Activated CD8-positive, alpha-beta T cell treated with anti-CD3 and anti-CD28 coated beads, Interleukin-2, amount 10 ng/mL, durations not matched to agents 7 days and 5 days (primary cell): ENCODE results near the gene PDE4B. TPM values are rescaled to one million over a fixed set of nuclear protein-coding genes. Genes with fewer than 3 reads are reported as not detected.

Experiments
- ATAC-seq: fragments of 150-1000 bp; cut with Tn5 transposase; one replicate; pipeline ENCODE4 v1.10.0; 2021; ENCODE audit warnings: moderate library complexity
- CTCF ChIA-PET: fragments of 350-600 bp; sonication (Branson Sonifier 250); formaldehyde crosslinking; loops from one replicate; lab custom pipeline; 2021; ENCODE audit warnings: antibody characterized with exemption; lab: Charles Lee
- POLR2A ChIA-PET: fragments of 350-600 bp; sonication (Branson Sonifier 250); formaldehyde crosslinking; loops from one replicate; lab custom pipeline; 2021; ENCODE audit warnings: antibody characterized with exemption; lab: Charles Lee
- DNase-seq: peaks from one replicate; pipeline ENCODE4 v3.0.0-alpha.2; 2020
- H3K27ac Mint-ChIP-seq: one replicate; pipeline ENCODE4 v1.8.0; 2021; ENCODE audit warnings: mild to moderate bottlenecking, mixed read lengths
- H3K27me3 Mint-ChIP-seq: one replicate; pipeline ENCODE4 v1.8.0; 2021; ENCODE audit warnings: low read depth, mixed read lengths
- H3K36me3 Mint-ChIP-seq: one replicate; pipeline ENCODE4 v1.8.0; 2021; ENCODE audit warnings: low read depth, mixed read lengths
- H3K4me1 Mint-ChIP-seq: one replicate; pipeline ENCODE4 v1.8.0; 2021; ENCODE audit warnings: low read depth, mixed read lengths
- H3K4me3 Mint-ChIP-seq: one replicate; pipeline ENCODE4 v1.8.0; 2021; ENCODE audit warnings: mild to moderate bottlenecking, mixed read lengths
- H3K9me3 Mint-ChIP-seq: one replicate; pipeline ENCODE4 v1.8.0; 2022; ENCODE audit warnings: mixed read lengths; ENCODE audit not compliant: insufficient read depth
- total RNA-seq, 2 experiments: library from RNA; stranded (reverse); gene quantifications; one replicate each; pipeline ENCODE4 v1.2.3, GENCODE V29; 2021

PDE4B gene
- total RNA-seq, 2 experiments from 2014 or later: 21.4 to 24.3 TPM

DNA sequence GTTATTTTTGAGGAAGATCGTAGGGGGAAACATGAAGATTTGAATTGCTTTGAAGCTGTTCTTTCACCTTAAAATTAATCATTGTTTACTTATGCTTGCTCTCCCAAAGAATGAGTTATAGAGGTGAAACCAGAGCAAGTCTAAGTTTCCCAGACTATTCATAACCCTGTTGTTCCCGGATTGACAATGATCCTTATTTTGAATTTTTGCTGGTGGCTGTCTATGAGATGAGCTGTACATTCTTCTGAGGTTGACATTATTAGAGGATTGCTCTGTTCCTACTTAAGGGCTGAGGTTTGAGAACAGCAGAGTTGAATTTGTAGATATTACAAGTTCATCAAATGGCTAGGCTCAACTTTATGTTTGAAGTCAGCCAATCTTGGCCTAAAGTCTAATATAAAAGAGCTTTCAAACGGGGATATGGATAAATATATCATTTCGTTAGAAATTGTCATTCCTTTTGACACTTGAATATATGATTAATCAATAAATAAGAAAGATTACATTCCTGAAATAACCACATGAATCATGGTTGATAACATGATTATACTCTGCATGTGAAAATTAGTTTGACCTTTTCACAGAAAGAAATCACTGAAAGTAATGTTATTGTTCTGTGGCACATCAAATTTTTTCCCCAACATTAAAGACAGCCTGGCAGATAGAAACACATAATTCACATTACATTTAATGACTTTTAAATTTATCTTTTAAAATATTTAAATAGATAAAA, 19.1 kb upstream of the PDE4B start:
- POLR2A ChIA-PET: no interaction called here
- Mint-ChIP-seq H3K4me1 (no peaks in the 10 kb centered on the region), H3K36me3 (no peaks in the 10 kb centered on the region), H3K9me3 (no peaks in the 10 kb centered on the region), H3K4me3 (no peak overlapping the region), H3K27ac (no peak overlapping the region), H3K27me3 (peaks cover 16% of the 10 kb centered on the region)
- ATAC-seq: no peak
- CTCF ChIA-PET: no interaction called here
- no peak for DNase-seq

DNA sequence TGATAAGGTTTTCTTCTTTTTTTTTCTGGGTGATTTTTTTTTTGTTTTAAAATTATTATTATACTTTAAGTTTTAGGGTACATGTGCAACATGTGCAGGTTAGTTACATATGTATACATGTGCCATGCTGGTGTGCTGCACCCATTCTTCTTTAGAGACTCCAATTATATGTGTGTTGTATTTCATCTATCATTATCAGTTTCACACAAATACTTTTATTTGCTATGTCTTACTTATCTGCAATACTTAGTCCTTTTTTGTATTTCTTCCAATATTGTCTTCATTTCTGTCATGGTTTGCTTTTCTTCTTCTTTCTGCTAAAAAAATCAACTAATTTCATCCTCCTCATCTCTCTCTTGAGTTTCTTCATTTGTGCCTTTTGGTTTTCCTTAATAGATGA, 3.9 kb upstream of the PDE4B start:
- Mint-ChIP-seq H3K27me3 (peaks cover 42% of the 10 kb centered on the region), H3K4me1 (peaks cover 8% of the 10 kb centered on the region), H3K36me3 (no peaks in the 10 kb centered on the region), H3K27ac (no peak overlapping the region), H3K9me3 (peaks cover 5% of the 10 kb centered on the region), H3K4me3 (no peak overlapping the region)
- POLR2A ChIA-PET: no interaction called here
- ATAC-seq: no peak
- no peak for DNase-seq
- CTCF ChIA-PET: no interaction called here

DNA sequence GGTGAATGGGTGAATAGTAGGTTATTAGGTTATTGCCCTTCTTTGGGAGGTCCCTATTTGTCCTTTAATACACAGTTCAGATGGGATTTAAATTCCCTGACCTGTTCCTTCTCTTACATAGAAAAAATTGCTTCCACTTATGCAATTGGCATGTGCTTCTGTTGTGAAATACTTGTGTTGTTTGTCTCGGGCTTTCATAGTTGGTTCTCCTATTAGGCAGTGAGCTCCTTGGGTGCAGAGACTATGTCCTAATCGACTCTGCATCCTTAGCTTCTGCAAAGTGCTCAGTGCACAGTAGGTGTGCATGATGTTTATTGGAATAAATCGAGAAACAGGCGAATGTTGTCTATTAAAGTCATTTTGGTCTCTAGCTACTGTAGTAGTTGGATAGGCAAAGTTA, 1.3 kb upstream of the PDE4B start:
- H3K27ac Mint-ChIP-seq: no peak overlapping the region
- peaks cover 52% of the 10 kb centered on the region for H3K27me3 Mint-ChIP-seq
- no peak for ATAC-seq
- POLR2A ChIA-PET: no interaction called here
- H3K36me3 Mint-ChIP-seq: no peaks in the 10 kb centered on the region
- peaks cover 5% of the 10 kb centered on the region for H3K9me3 Mint-ChIP-seq
- CTCF ChIA-PET: no interaction called here
- peaks cover 8% of the 10 kb centered on the region for H3K4me1 Mint-ChIP-seq
- H3K4me3 Mint-ChIP-seq: no peak overlapping the region
- no peak for DNase-seq

DNA sequence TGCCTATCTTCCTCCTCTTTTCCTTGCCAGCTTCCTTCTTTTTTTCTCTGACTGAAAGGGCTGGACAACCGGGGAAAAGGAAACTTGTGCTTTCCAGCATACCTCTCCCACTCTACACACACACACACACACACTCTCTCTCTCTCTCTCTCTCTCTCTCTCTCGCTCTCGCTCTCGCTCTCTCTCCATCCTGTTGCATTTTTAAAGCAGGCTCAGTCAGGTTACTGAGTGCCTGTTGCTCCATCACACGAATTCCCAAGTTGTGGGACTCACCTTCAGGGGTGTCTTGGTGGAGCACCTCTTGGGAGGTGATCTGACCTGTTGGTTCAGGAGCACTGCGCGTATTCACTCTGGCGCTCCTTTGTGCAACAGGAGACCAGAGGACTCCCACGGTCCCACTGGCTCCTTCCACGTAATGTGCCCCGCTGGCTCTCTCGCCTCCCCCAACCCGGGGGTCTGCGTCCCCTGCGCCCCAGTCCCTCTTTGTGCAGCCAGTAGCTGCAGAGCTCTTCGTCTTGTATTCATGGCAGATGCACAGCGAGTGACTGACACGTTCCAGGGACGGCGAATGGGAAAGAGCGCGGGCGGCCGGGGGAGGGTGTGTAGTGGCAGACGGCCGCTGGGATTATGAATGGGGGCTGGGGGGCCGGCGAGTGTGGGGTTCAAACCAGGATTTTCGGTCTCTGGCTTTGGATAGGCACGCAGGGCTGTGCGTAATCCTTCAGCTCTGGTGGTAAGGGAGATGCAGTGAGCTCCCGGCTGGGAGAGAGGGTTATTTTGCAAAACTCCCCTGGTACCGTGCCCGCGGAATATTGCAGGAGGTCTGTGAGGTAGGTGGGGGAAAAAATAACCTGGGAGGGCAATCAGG, 660 bp upstream of the PDE4B start:
- no peak overlapping the region for H3K4me3 Mint-ChIP-seq
- ChIA-PET CTCF (no interaction called here), POLR2A (no interaction called here)
- peaks cover 5% of the 10 kb centered on the region for H3K9me3 Mint-ChIP-seq
- ATAC-seq (no peak), DNase-seq (no peak)
- no peak overlapping the region for H3K27ac Mint-ChIP-seq
- H3K27me3 Mint-ChIP-seq: peaks cover 52% of the 10 kb centered on the region
- peaks cover 8% of the 10 kb centered on the region for H3K4me1 Mint-ChIP-seq
- no peaks in the 10 kb centered on the region for H3K36me3 Mint-ChIP-seq

DNA sequence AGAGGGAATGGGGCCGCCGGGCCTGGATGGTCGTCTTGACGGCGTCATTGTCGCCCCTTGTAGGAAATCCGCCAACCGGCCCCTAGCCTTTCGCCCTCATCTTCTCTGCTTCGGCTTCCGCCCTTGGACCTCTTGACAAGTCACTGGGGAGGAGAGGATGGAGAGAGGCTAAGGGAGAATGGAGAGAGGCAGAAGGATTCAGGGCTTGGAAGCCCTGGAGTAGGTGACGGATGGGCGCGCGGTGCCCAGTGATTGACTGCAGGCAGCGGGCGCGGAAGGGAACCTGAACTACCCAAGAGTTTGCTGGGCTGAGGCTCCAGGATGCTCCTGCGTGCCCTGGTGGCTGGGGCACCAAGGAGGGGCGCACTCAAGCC, 651 bp downstream of the PDE4B start:
- no peak for ATAC-seq
- H3K4me3 Mint-ChIP-seq: peak overlapping the region; percentile 21
- H3K27ac Mint-ChIP-seq: no peak overlapping the region
- peaks cover 52% of the 10 kb centered on the region for H3K27me3 Mint-ChIP-seq
- DNase-seq: no peak
- no peaks in the 10 kb centered on the region for H3K36me3 Mint-ChIP-seq
- H3K9me3 Mint-ChIP-seq: no peaks in the 10 kb centered on the region
- H3K4me1 Mint-ChIP-seq: peaks cover 8% of the 10 kb centered on the region
- CTCF ChIA-PET: interaction anchor here (1.1 kb wide), 1 partner anchor 29 kb away, joined by 3 read pairs; no protein-coding TSS in a partner anchor
- POLR2A ChIA-PET: no interaction called here

DNA sequence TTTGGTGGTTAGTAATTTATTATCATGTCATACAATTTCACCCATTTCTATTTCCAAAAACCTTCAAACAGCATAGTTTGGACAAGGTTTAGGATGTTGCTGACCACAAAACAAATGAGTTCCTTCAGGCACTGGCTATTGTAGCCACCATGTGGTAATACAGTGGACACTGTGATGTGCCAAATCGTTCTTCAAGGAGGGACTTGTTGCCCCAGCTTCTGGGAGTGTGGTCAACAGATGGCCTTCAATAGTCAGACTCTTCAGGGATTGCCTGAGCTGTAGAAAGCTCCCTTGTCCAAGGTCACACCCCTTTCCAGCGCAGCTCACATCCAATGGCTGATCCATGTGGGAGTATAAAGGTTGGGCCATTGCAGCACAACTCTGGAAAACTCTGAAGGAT, 2.6 kb downstream of the PDE4B start:
- DNase-seq (no peak), ATAC-seq (no peak)
- H3K4me1 Mint-ChIP-seq: peaks cover 8% of the 10 kb centered on the region
- no peak overlapping the region for H3K27ac Mint-ChIP-seq
- H3K27me3 Mint-ChIP-seq: peaks cover 46% of the 10 kb centered on the region
- H3K36me3 Mint-ChIP-seq: no peaks in the 10 kb centered on the region
- POLR2A ChIA-PET: no interaction called here
- CTCF ChIA-PET: no interaction called here
- H3K9me3 Mint-ChIP-seq: no peaks in the 10 kb centered on the region
- H3K4me3 Mint-ChIP-seq: no peak overlapping the region

DNA sequence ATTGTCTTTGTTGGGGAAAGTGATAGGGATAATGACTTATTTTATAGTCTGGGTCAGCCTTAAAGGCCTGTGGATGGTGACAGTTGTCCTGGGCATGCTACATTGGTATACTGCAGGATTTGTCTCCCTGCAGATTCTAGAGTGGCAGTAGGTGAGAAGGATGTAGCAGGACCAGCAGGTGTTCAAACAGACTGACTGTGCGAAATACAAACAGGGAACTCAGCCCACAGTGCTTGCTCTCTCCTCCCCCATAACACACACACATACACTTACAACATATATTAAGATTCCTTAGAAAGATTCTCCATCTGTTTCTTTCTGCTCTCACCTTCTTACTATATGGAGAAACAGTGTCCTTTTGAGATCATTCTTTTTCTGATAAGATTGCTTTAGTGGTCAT, 6.9 kb downstream of the PDE4B start:
- no peak for DNase-seq
- ChIA-PET CTCF (no interaction called here), POLR2A (no interaction called here)
- H3K4me1 Mint-ChIP-seq: no peaks in the 10 kb centered on the region
- H3K36me3 Mint-ChIP-seq: no peaks in the 10 kb centered on the region
- H3K4me3 Mint-ChIP-seq: no peak overlapping the region
- H3K27ac Mint-ChIP-seq: no peak overlapping the region
- H3K9me3 Mint-ChIP-seq: no peaks in the 10 kb centered on the region
- H3K27me3 Mint-ChIP-seq: peaks cover 27% of the 10 kb centered on the region
- ATAC-seq: no peak

DNA sequence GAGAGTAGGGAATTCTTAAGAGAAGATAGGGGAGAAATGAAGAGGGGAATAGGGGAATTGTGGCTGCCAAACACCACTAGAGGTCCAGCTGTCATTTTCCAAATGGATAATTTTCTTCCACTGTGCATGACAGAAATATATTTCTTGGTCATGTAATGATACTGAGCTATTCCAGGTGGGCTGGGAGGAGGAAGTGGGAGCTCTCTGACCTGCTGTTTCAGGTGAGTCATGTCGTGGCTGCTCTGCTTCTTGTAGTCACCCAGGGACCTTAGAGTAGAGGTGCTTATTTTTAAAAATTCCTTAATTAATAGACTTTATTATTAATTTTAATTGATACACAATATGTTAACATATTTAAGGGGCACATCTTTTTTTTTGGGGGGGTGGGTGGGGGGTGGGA, 11.9 kb downstream of the PDE4B start:
- H3K27ac Mint-ChIP-seq: no peak overlapping the region
- no peak overlapping the region for H3K4me3 Mint-ChIP-seq
- H3K9me3 Mint-ChIP-seq: no peaks in the 10 kb centered on the region
- ChIA-PET CTCF (no interaction called here), POLR2A (no interaction called here)
- ATAC-seq (no peak), DNase-seq (no peak)
- H3K36me3 Mint-ChIP-seq: no peaks in the 10 kb centered on the region
- no peaks in the 10 kb centered on the region for H3K4me1 Mint-ChIP-seq
- peaks cover 36% of the 10 kb centered on the region for H3K27me3 Mint-ChIP-seq

DNA sequence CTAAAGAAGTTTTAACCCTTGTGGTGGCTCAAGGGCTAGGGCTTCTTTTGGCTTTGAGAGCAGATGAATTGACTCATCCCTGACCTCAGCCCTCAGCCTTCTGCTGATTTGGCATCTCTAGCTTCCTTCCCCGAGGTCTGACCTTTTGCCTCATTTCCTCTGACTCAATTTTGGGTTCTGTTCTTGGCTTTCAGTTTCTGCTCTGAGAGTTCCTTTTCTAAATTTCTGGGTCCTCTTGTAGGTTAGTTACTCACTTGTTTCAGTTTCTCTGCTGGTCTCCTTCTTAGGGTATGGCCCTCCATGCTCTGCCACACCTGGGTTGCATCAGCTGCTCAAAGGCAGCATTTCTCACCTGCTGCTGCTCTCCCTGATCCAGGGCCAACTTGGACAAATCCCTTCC, 19.4 kb downstream of the PDE4B start:
- H3K4me3 Mint-ChIP-seq: peak overlapping the region; percentile 19
- peaks cover 26% of the 10 kb centered on the region for H3K4me1 Mint-ChIP-seq
- peaks cover 10% of the 10 kb centered on the region for H3K9me3 Mint-ChIP-seq
- ChIA-PET POLR2A (no interaction called here), CTCF (interaction anchor here (0.8 to 2.2 kb wide), 8 partner anchors 19 to 634 kb away, joined by 3 to 10 read pairs (median 3); no protein-coding TSS in a partner anchor)
- H3K27me3 Mint-ChIP-seq: peaks cover 24% of the 10 kb centered on the region
- peak; percentile 98 for ATAC-seq
- peaks cover 11% of the 10 kb centered on the region for H3K36me3 Mint-ChIP-seq
- H3K27ac Mint-ChIP-seq: peak overlapping the region; percentile 88
- peak; percentile 87 for DNase-seq

DNA sequence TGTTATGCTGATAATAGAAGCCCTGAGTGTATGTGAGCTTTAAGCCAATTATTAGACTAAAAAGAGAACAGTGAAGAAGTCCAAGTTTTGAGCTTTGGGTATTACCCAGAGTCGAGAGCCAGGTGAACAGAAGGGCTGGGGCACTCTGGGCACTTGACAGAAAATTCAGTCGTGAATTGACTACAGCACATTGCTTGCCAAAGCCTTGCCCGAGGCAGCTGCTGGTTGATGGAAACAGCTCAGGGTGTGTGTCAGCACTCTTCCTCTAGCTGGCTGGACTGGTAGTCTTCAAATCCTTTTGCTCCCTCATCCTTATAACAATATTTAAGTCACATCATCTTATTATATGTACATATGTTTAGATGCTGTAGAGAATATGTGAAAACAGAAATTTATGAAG, 21.3 kb downstream of the PDE4B start:
- Mint-ChIP-seq H3K27me3 (peaks cover 20% of the 10 kb centered on the region), H3K4me1 (peaks cover 26% of the 10 kb centered on the region), H3K9me3 (peaks cover 10% of the 10 kb centered on the region), H3K27ac (no peak overlapping the region), H3K4me3 (no peak overlapping the region), H3K36me3 (peaks cover 11% of the 10 kb centered on the region)
- ATAC-seq (no peak), DNase-seq (no peak)
- ChIA-PET CTCF (no interaction called here), POLR2A (interaction anchor here (0.9 kb wide), 1 partner anchor 15 kb away, joined by 3 read pairs; no protein-coding TSS in a partner anchor)

DNA sequence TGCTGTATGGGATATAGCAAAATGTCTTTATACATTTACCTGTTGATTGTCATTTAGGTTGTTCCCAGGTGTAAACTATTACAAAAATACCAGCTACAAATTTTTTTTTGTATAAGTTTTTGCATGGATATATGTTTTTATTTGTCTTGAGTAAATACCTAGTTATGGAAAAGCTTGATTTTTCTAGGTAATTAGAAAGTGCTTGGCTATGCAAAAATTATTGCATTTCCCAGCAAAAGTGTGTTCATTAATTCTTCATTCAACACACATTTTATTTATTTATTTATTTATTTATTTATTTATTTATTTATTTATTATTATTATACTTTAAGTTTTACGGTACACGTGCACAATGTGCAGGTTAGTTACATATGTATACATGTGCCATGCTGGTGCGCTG, 22.1 kb downstream of the PDE4B start:
- Mint-ChIP-seq H3K4me1 (peaks cover 26% of the 10 kb centered on the region), H3K27me3 (peaks cover 22% of the 10 kb centered on the region), H3K27ac (no peak overlapping the region), H3K36me3 (peaks cover 11% of the 10 kb centered on the region), H3K4me3 (no peak overlapping the region), H3K9me3 (peaks cover 10% of the 10 kb centered on the region)
- DNase-seq (no peak), ATAC-seq (no peak)
- CTCF ChIA-PET: no interaction called here
- POLR2A ChIA-PET: no interaction called here

DNA sequence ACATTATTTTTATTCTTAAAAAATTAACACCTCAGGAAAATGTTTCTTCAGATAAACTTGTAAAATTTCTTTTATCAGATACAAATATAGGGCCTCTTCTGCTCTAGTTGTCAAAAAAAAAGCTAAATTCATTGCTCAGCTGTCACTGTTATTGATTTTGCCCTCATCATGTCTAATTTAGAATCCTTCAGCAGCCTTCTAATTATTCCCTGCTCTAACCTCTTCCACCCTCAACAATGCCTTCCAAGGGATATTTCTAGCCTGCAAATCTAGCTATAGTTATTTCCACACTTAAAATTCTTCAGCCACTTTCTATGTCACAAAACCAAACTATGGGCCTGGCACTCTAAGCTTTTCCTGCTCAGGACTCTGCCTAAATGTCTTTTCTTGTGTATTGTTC, 25.2 kb downstream of the PDE4B start:
- no peak overlapping the region for H3K27ac Mint-ChIP-seq
- peaks cover 8% of the 10 kb centered on the region for H3K4me1 Mint-ChIP-seq
- ATAC-seq (no peak), DNase-seq (no peak)
- peaks cover 32% of the 10 kb centered on the region for H3K27me3 Mint-ChIP-seq
- POLR2A ChIA-PET: no interaction called here
- H3K4me3 Mint-ChIP-seq: no peak overlapping the region
- CTCF ChIA-PET: interaction anchor here (0.6 kb wide), 1 partner anchor 1434 kb away, joined by 3 read pairs; no protein-coding TSS in a partner anchor
- peaks cover 9% of the 10 kb centered on the region for H3K36me3 Mint-ChIP-seq
- peaks cover 9% of the 10 kb centered on the region for H3K9me3 Mint-ChIP-seq
